HG03025 (cell line): ENCODE measurements around the gene TYROBP.
"Not testable (repeated sequence)": the region's sequence is repeated elsewhere in the genome, so short reads cannot be mapped to it uniquely, and the experiment has no call there.

Experiments used
- ATAC-seq: cut with Tn5 transposase; IDR thresholded peaks from one replicate; pipeline ENCODE4 v1.9.1; 2021; ENCODE audit warnings: mild to moderate bottlenecking, moderate library complexity; ENCODE audit not compliant: unreplicated experiment, low FRiP score

The TYROBP gene

GRCh38 chr19:35901854-35902661 is 6.0 kb downstream of the TYROBP start, which contains the start of gene HCST:
Gene HCST (plus strand): TSS chr19:35902529. CDS start chr19:35902594, 65 bp downstream.
- no peak for ATAC-seq

- no peak for ATAC-seq
Observed at GRCh38 chr19:35901055-35901644, 6.9 kb downstream of the TYROBP start.

GRCh38 chr19:35899547-35900214 is 8.4 kb downstream of the TYROBP start:
- ATAC-seq, result no peak

GRCh38 chr19:35898499-35898809 is 9.6 kb downstream of the TYROBP start:
- ATAC-seq, result no peak

- no peak for ATAC-seq
Observed at GRCh38 chr19:35897706-35898451, 10.2 kb downstream of the TYROBP start.

- no peak for ATAC-seq
Observed at GRCh38 chr19:35896643-35897040, 11.5 kb downstream of the TYROBP start.

GRCh38 chr19:35895911-35896642 is 12.0 kb downstream of the TYROBP start:
- no peak for ATAC-seq

GRCh38 chr19:35894342-35894741 is 13.8 kb downstream of the TYROBP start:
- ATAC-seq, result no peak

- not testable (repeated sequence) for ATAC-seq
Observed at GRCh38 chr19:35891819-35892218, 16.3 kb downstream of the TYROBP start.

- ATAC-seq, result no peak
Observed at GRCh38 chr19:35890113-35890650, 17.9 kb downstream of the TYROBP start.

- no peak for ATAC-seq
Observed at GRCh38 chr19:35889370-35890112, 18.6 kb downstream of the TYROBP start.

GRCh38 chr19:35888398-35888797 is 19.7 kb downstream of the TYROBP start:
- no peak for ATAC-seq

GRCh38 chr19:35887197-35887596 is 20.9 kb downstream of the TYROBP start:
- ATAC-seq, result no peak

- no peak for ATAC-seq
Observed at GRCh38 chr19:35885904-35886303, 22.2 kb downstream of the TYROBP start.

- no peak for ATAC-seq
Observed at GRCh38 chr19:35885225-35885738, 22.8 kb downstream of the TYROBP start.

- ATAC-seq, result no peak
Observed at GRCh38 chr19:35883882-35884281, 24.2 kb downstream of the TYROBP start.

- no peak for ATAC-seq
Observed at GRCh38 chr19:35882114-35882832, 25.8 kb downstream of the TYROBP start.

- no peak for ATAC-seq
Observed at GRCh38 chr19:35879770-35880317, 28.3 kb downstream of the TYROBP start.
